CD4-positive, alpha-beta T cell (primary cell): ENCODE results near the gene HEPN1. TPM values are rescaled to one million over a fixed set of nuclear protein-coding genes. Genes with fewer than 3 reads are reported as not detected.

Experiments
- ATAC-seq: fragments of 200-7000 bp; cut with Tn5 transposase; one replicate; pipeline ENCODE4 v1.10.0; 2022; ENCODE audit warnings: mild to moderate bottlenecking; ENCODE audit not compliant: poor library complexity
- CTCF ChIA-PET: fragments of 350-600 bp; sonication (Branson Sonifier 250); formaldehyde crosslinking; loops from one replicate; lab custom pipeline; 2021; ENCODE audit warnings: antibody characterized with exemption, inconsistent platforms; lab: Charles Lee
- POLR2A ChIA-PET: fragments of 350-600 bp; sonication (Branson Sonifier 250); formaldehyde crosslinking; loops from one replicate; lab custom pipeline; 2021; ENCODE audit warnings: antibody characterized with exemption, inconsistent platforms; lab: Charles Lee
- DNase-seq, 14 experiments: peaks; one replicate each; pipeline ENCODE4 v3.0.0-alpha.2; 2013 to 2020; ENCODE audit warnings: mixed read lengths in 2 of 14
- H3K27ac ChIP-seq, 2 donors: one replicate each; pipeline versions ENCODE4 v1.5.1 to v1.7.0; 2013; ENCODE audit warnings: low read length in 2 of 2, low read depth in 1 of 2, mild to moderate bottlenecking in 1 of 2
- H3K27me3 ChIP-seq, 2 experiments: 1 replicate in 1 of 2; 2 replicates in 1 of 2; pipeline versions ENCODE4 v1.6.1 to v1.7.0; 2013; ENCODE audit warnings: low read length in 2 of 2, control low read depth in 1 of 2, mild to moderate bottlenecking in 1 of 2, moderate library complexity in 1 of 2; ENCODE audit not compliant: insufficient read depth in 2 of 2, control insufficient read depth in 1 of 2
- H3K36me3 ChIP-seq: one replicate; pipeline ENCODE4 v1.6.1; 2013; ENCODE audit warnings: low read length, control low read depth; ENCODE audit not compliant: insufficient read depth
- H3K4me1 ChIP-seq: one replicate; pipeline ENCODE4 v1.6.1; 2013; ENCODE audit warnings: low read length, control low read depth; ENCODE audit not compliant: insufficient read depth
- H3K4me3 ChIP-seq: one replicate; pipeline ENCODE4 v1.5.1; 2013; ENCODE audit warnings: mild to moderate bottlenecking, low read length, moderate library complexity
- H3K9me3 ChIP-seq, 2 experiments: 1 replicate in 1 of 2; 2 replicates in 1 of 2; pipeline versions ENCODE4 v1.6.1 to v1.7.0; 2013; ENCODE audit warnings: low read length in 2 of 2, mild to moderate bottlenecking in 2 of 2, control low read depth in 1 of 2, moderate library complexity in 1 of 2; ENCODE audit not compliant: control insufficient read depth in 1 of 2, insufficient read depth in 1 of 2
- H3K27ac Mint-ChIP-seq: one replicate; pipeline ENCODE4 v1.8.0; 2020; ENCODE audit warnings: mixed read lengths
- H3K27me3 Mint-ChIP-seq: one replicate; pipeline ENCODE4 v1.8.0; 2021; ENCODE audit warnings: mixed read lengths
- H3K36me3 Mint-ChIP-seq: one replicate; pipeline ENCODE4 v1.8.0; 2021; ENCODE audit warnings: low read depth, mixed read lengths
- H3K4me1 Mint-ChIP-seq: one replicate; pipeline ENCODE4 v1.8.0; 2021; ENCODE audit warnings: low read depth, mixed read lengths
- H3K4me3 Mint-ChIP-seq: one replicate; pipeline ENCODE4 v1.8.0; 2020; ENCODE audit warnings: mild to moderate bottlenecking, mixed read lengths
- H3K9me3 Mint-ChIP-seq: one replicate; pipeline ENCODE4 v1.8.0; 2020; ENCODE audit warnings: mixed read lengths
- intact Hi-C, 2 experiments: fragments of 100-400 bp; cut with DNase I in 1 of 2; cut with micrococcal nuclease in 1 of 2; formaldehyde crosslinking; loops; one replicate each; pipeline versions ENCODE4 v1.15.1 to v1.9.0; 2023 to 2025; cut with DNase I, micrococcal nuclease
- total RNA-seq, 174 experiments: library from RNA in 2 of 174; stranded (reverse) in 2 of 174; gene quantifications; one replicate each; pipeline ENCODE4 v1.2.3 and lab custom pipeline; 2021 to 2026
- TF ChIP-seq, protein P1 (sequence below): fragments of 200-600 bp; IDR thresholded peaks from one replicate; pipeline ENCODE4 v1.8.0; 2022; ENCODE audit warnings: antibody characterized with exemption, mild to moderate bottlenecking

HEPN1 gene
- total RNA-seq, 2 experiments from 2014 or later = not detected

DNA sequence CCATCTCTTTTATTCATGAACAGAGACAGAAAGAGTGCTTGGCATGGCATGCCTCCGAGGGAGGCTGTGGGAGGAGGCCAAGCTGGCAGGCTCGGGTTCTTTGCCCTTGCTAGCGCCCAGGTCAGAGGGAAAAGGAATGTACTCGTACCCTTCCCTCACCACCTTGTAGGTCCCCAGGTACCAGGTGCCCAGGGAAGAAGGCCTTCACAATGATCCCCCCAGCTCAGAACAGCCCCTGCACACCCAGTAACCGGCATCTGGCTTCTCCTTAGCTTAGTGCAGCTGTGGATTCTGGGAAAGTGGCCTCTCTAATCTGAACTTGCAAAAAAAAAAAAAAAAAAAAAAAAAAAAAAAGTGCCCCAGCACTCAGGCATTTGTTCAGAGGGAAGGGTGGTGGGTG, 1.3 kb downstream of the HEPN1 start:
- Mint-ChIP-seq H3K27ac (peak overlapping the region; percentile 52), H3K27me3 (no peaks in the 10 kb centered on the region), H3K36me3 (no peaks in the 10 kb centered on the region), H3K9me3 (no peaks in the 10 kb centered on the region), H3K4me1 (peaks cover 42% of the 10 kb centered on the region), H3K4me3 (peak overlapping the region; percentile 85)
- Histone ChIP-seq H3K4me3 (peak overlapping the region; percentile 43), H3K9me3 (no peaks in the 10 kb centered on the region), H3K4me1 (peaks cover 27% of the 10 kb centered on the region), H3K27ac (no peak overlapping the region), H3K36me3 (no peaks in the 10 kb centered on the region), H3K27me3 (no peaks in the 10 kb centered on the region)
- intact Hi-C loops = loop anchor here (2.0 to 5.0 kb wide), 3 partner anchors 30 to 44 kb away; no protein-coding TSS in a partner anchor
- ATAC-seq (no peak), DNase-seq (no peak)
- TF ChIP-seq, protein P1, sequence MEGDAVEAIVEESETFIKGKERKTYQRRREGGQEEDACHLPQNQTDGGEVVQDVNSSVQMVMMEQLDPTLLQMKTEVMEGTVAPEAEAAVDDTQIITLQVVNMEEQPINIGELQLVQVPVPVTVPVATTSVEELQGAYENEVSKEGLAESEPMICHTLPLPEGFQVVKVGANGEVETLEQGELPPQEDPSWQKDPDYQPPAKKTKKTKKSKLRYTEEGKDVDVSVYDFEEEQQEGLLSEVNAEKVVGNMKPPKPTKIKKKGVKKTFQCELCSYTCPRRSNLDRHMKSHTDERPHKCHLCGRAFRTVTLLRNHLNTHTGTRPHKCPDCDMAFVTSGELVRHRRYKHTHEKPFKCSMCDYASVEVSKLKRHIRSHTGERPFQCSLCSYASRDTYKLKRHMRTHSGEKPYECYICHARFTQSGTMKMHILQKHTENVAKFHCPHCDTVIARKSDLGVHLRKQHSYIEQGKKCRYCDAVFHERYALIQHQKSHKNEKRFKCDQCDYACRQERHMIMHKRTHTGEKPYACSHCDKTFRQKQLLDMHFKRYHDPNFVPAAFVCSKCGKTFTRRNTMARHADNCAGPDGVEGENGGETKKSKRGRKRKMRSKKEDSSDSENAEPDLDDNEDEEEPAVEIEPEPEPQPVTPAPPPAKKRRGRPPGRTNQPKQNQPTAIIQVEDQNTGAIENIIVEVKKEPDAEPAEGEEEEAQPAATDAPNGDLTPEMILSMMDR = no peak
- CTCF ChIA-PET = interaction anchor here (1.0 to 1.1 kb wide), 2 partner anchors 54 to 672 kb away, joined by 3 to 4 read pairs; partner anchors contain the start of gene STT3A
- POLR2A ChIA-PET = interaction anchor here (0.9 to 3.9 kb wide), 5 partner anchors 30 to 191 kb away, joined by 3 to 21 read pairs (median 5); partner anchors contain the start of genes CCDC15 and TMEM218

DNA sequence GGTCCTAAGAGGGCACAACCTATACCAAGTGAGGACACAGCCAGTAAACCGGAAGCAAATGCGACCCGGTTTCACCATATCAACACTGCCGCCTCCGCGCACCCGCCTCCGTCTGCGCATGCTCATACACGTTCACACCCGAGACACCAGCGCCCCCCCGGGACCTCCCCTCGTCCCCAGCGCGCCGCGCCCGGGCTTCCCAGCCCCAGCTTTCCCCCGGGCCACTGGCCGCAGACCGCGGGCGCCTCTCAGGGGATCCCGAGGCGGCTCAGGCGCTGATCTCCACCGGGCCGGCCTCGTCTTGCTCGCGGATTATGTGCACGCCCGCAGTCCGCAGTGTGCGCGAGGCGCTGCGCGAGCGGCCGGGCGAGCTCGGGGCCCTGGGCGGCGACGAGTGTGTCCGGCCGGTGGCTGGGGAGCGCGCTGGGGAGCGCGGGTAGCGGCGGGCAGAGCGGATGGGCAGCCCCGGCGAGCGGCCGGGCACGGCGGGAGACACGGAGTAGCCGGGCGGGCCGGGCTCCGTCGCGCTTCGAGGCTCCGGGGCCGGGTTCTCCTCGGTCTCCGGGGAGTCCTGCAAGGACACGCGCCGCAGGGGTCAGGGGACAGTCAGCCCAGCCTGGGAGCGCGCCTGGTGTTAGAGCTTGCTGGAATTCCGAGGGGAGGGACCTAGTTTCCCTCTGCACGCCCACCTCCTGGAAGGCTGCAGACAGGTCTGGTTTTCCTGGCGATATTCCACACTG, 2.0 kb downstream of the HEPN1 start:
- DNase-seq (peak; percentile 59 to 90 (median 78)), ATAC-seq (peak; percentile 87)
- Histone ChIP-seq H3K9me3 (no peaks in the 10 kb centered on the region), H3K36me3 (no peaks in the 10 kb centered on the region), H3K27ac (no peak overlapping the region), H3K4me1 (peaks cover 27% of the 10 kb centered on the region), H3K27me3 (no peaks in the 10 kb centered on the region), H3K4me3 (peak overlapping the region; percentile 43)
- Mint-ChIP-seq H3K36me3 (no peaks in the 10 kb centered on the region), H3K27me3 (no peaks in the 10 kb centered on the region), H3K27ac (peak overlapping the region; percentile 52), H3K4me1 (peaks cover 42% of the 10 kb centered on the region), H3K9me3 (no peaks in the 10 kb centered on the region), H3K4me3 (peak overlapping the region; percentile 85)
- intact Hi-C loops = loop anchor here (2.0 to 5.0 kb wide), 3 partner anchors 30 to 44 kb away; no protein-coding TSS in a partner anchor
- TF ChIP-seq, protein P1 = no peak
- POLR2A ChIA-PET = interaction anchor here (0.8 to 3.9 kb wide), 6 partner anchors 29 to 175 kb away, joined by 3 to 21 read pairs (median 4); partner anchors contain the start of genes CCDC15 and MSANTD2
- CTCF ChIA-PET = interaction anchor here (1.0 to 1.1 kb wide), 2 partner anchors 55 to 672 kb away, joined by 3 to 4 read pairs; partner anchors contain the start of gene STT3A

DNA sequence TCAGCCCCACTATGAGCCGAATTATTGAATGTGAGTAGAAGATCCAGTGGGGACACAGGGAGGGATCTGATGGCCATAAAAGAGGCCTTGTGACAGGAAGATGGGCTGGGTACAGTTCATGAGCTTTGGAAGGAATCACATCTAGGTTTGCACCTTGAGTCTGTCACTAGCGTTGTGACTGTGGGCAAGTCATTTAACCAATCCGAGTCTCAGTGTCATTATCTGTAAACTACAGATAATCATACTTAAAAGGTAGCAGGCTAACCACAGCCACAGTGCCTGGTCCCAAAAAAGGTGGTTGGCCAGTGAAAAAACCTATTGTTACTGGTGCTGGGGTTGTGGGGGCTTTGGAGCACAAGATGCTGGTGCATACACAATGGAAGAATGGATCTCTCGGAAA, 3.8 kb downstream of the HEPN1 start:
- Histone ChIP-seq H3K27ac (no peak overlapping the region), H3K9me3 (no peaks in the 10 kb centered on the region), H3K27me3 (no peaks in the 10 kb centered on the region), H3K4me3 (no peak overlapping the region), H3K4me1 (peaks cover 27% of the 10 kb centered on the region), H3K36me3 (no peaks in the 10 kb centered on the region)
- ChIA-PET CTCF (no interaction called here), POLR2A (interaction anchor here (1.0 to 3.9 kb wide), 3 partner anchors 31 to 123 kb away, joined by 3 to 21 read pairs (median 8); partner anchors contain the start of genes CCDC15 and MSANTD2)
- H3K27ac Mint-ChIP-seq = peak overlapping the region; percentile 3
- H3K9me3 Mint-ChIP-seq = no peaks in the 10 kb centered on the region
- intact Hi-C loops = loop anchor here in 1 of 2 experiments (5.0 kb wide), 1 partner anchor 46 kb away; no protein-coding TSS in a partner anchor
- no peaks in the 10 kb centered on the region for H3K27me3 Mint-ChIP-seq
- H3K4me1 Mint-ChIP-seq = peaks cover 42% of the 10 kb centered on the region
- no peaks in the 10 kb centered on the region for H3K36me3 Mint-ChIP-seq
- TF ChIP-seq, protein P1 = no peak
- DNase-seq (no peak), ATAC-seq (no peak)
- peak overlapping the region; percentile 40 for H3K4me3 Mint-ChIP-seq
